Measurements from ENCODE around the gene DPP6. TPM values are rescaled to one million over a fixed set of nuclear protein-coding genes. Genes with fewer than 3 reads are reported as not detected.

The DPP6 gene
- total RNA-seq, 1 donor = under 0.01 TPM

GRCh38 chr7:154423231-154423630, 371.0 kb downstream of the DPP6 start:
- no peak for DNase-seq (ENCODE audit: low read depth)
- TF ChIP-seq, protein P1, sequence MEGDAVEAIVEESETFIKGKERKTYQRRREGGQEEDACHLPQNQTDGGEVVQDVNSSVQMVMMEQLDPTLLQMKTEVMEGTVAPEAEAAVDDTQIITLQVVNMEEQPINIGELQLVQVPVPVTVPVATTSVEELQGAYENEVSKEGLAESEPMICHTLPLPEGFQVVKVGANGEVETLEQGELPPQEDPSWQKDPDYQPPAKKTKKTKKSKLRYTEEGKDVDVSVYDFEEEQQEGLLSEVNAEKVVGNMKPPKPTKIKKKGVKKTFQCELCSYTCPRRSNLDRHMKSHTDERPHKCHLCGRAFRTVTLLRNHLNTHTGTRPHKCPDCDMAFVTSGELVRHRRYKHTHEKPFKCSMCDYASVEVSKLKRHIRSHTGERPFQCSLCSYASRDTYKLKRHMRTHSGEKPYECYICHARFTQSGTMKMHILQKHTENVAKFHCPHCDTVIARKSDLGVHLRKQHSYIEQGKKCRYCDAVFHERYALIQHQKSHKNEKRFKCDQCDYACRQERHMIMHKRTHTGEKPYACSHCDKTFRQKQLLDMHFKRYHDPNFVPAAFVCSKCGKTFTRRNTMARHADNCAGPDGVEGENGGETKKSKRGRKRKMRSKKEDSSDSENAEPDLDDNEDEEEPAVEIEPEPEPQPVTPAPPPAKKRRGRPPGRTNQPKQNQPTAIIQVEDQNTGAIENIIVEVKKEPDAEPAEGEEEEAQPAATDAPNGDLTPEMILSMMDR (IDR thresholded peaks at IDR 0.05; ENCODE audit: insufficient read depth, low read depth, low read length) = no peak
- H3K4me3 ChIP-seq (ENCODE audit: low read depth, low read length) = no peak overlapping the region

GRCh38 chr7:154424350-154424749, 372.2 kb downstream of the DPP6 start:
- TF ChIP-seq, protein P1 (IDR thresholded peaks at IDR 0.05; ENCODE audit: insufficient read depth, low read depth, low read length) = no peak
- DNase-seq (ENCODE audit: low read depth) = no peak
- no peak overlapping the region for H3K4me3 ChIP-seq (ENCODE audit: low read depth, low read length)

DNA sequence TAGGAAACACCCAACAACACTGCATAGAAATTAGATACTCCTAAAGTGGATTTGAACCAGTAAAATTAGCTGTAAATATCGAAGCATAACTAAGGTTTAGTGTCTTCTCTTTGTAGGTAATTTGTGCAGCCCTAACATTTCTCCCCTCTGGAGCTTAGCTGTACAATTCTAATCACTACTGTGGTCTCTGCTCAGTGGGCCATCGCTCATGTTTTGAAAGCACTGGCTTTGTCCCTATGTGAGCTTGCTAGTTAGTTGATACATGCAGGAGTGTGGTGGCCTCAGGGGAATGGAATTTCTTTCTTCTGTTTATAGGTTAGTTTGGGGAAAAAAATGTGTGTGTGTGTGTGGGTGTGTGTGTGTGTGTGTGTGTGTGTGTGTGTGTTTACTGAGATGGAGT, 373.1 kb downstream of the DPP6 start:
- DNase-seq (ENCODE audit: low read depth) = no peak
- TF ChIP-seq, protein P1 (IDR thresholded peaks at IDR 0.05; ENCODE audit: insufficient read depth, low read depth, low read length) = no peak
- no peak overlapping the region for H3K4me3 ChIP-seq (ENCODE audit: low read depth, low read length)

- TF ChIP-seq, protein P1 (IDR thresholded peaks at IDR 0.05; ENCODE audit: insufficient read depth, low read depth, low read length) = no peak
- no peak overlapping the region for H3K4me3 ChIP-seq (ENCODE audit: low read depth, low read length)
- DNase-seq (ENCODE audit: low read depth) = no peak
These were observed 374.6 kb downstream of the DPP6 start for GRCh38 chr7:154426778-154427177.

DNA sequence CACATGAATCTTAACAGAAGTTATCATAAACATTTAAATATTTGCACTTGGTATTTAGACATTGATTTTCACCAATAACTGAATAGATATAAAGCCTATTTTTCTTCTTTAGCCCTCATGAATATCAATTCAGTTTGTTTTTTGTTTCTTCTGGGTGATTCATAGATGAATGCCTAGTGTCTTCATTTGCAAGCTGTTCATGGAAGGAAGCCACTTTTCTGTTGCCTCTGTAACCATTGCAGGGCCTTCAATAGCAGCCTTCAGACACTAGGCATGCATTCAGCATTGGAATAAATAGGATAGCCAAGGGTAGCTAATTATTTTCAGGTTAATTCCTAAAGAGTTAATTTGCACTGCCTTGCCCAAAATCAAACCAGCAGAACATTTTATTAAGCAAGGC, 375.3 kb downstream of the DPP6 start:
- DNase-seq (ENCODE audit: low read depth) = no peak
- TF ChIP-seq, protein P1 (IDR thresholded peaks at IDR 0.05; ENCODE audit: insufficient read depth, low read depth, low read length) = no peak

GRCh38 chr7:154429666-154430404, 377.6 kb downstream of the DPP6 start:
- DNase-seq (ENCODE audit: low read depth) = no peak
- H3K4me3 ChIP-seq (ENCODE audit: low read depth, low read length) = no peak overlapping the region
- TF ChIP-seq, protein P1 (IDR thresholded peaks at IDR 0.05; ENCODE audit: insufficient read depth, low read depth, low read length) = no peak

More for the DNA sequence above, 375.3 kb downstream of the DPP6 start:
- H3K4me3 ChIP-seq (ENCODE audit: low read depth, low read length) = no peak overlapping the region

GRCh38 chr7:154430640-154431039, 378.4 kb downstream of the DPP6 start:
- DNase-seq (ENCODE audit: low read depth) = no peak
- H3K4me3 ChIP-seq (ENCODE audit: low read depth, low read length) = no peak overlapping the region
- TF ChIP-seq, protein P1 (IDR thresholded peaks at IDR 0.05; ENCODE audit: insufficient read depth, low read depth, low read length) = no peak
